HG02840 (cell line): ENCODE results near the gene CORIN.
"Not testable (repeated sequence)": the region's sequence is repeated elsewhere in the genome, so short reads cannot be mapped to it uniquely, and the experiment has no call there.

Source experiments
- ATAC-seq: cut with Tn5 transposase; IDR thresholded peaks from one replicate; pipeline ENCODE4 v1.9.1; 2021; ENCODE audit warnings: mild to moderate bottlenecking, moderate library complexity, moderate number of reproducible peaks; ENCODE audit not compliant: unreplicated experiment, low FRiP score

Gene CORIN

DNA sequence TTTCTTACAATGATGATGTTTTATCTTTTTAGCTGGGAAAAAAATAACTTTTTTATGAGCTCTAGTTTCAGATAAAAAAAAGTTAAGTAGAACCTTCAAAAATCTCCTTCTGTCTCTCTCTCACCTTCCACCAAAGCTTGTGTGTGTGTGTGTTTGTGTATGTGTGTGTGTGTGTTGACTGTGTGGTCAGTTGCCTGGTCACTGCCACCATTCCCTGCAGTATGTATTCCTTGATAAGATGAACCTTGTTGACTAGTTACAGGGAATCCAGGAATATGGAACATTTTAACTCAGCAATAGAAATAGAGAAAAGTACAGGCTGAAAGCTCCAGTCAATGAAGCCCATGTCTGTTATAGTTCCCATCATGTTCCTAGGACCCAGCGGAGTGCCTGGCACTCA lies 143.5 kb downstream of the CORIN start:
- ATAC-seq: no peak

DNA sequence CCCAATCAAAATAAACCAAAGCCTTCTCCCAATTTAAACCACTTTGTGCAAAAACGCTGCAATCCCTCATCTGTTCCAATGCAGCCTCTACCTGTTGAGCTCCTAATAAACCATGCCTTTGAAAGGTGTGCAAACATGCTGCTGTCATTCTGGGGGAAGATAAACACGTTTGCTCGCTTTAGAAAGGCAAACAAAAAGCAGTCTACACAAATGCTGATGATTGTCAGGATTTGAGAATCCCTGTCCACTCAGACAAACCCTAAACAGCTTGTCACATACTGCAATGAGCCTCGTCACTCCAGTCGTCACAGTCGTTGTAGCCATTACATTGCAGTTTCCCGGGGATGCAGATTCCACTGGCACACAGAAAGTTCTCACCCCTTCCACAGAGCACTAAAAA lies 145.2 kb downstream of the CORIN start:
- no peak for ATAC-seq

DNA sequence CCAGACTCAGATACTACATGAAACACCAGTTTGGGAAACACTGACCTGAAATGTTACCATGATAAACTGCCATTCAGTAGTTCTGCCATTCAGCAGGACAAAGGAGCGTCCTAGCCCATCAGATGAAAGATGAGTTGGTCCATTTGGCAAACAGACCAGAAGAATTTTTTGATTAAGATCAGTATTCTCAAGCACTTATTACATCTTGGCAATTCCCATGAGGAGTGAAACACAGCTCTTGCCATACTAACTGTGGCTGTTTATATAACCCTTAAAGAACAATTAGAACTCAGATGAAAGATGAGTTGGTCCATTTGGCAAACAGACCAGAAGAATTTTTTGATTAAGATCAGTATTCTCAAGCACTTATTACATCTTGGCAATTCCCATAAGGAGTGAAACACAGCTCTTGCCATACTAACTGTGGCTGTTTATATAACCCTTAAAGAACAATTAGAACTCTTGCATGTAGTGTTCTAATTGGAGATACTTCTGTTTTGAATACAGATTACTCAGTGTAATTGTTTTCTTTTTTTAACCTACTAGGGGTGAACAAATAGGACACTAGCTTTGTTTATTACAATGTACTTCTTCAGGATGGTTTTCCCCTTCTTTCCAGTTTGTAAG lies 146.0 kb downstream of the CORIN start:
- ATAC-seq: not testable (repeated sequence)

DNA sequence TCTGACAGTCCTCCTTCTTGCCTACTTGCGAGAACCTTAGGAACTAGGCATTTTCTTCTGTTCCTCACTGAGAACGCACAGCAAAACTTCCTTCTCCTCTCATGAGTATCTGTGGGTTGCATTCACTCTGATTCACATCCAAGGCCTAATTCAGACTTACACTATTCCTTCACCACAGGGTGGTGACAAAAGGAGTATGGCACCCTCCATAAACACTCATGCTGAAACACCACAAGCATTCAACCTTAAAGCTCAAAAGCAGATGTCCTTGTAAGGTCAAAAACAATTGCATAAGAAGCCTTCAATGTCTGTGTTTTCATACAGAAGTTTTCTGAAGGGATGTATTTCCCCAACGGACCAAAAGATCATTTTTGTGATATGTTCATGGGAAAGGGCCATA lies 147.3 kb downstream of the CORIN start:
- ATAC-seq: no peak

DNA sequence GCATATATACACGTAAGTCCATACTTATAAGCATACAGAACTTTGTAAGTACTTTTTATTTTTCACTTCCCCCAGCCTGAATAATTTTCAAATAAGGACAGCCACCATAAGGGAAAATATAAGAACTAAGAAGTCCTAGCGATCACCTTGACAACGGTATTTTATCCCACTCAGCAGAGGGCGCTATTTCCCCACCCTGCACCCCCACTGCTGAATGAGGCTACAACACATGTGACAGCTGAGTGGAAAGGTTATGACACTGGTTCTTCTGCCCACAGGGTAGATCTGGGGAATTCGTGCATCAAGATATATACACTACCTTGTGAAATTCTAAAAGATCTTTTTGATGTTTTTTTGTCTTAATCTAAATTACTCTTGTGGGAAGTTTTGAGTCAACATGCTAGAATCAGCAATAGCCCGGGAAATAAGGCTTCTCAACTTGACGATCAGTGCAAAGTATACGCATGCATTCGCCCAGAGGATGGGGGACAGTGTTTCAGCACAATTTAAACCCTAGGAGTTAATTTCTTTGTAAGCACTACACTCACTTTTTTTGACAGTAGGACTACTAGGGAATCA lies 151.5 kb downstream of the CORIN start:
- ATAC-seq: no peak

DNA sequence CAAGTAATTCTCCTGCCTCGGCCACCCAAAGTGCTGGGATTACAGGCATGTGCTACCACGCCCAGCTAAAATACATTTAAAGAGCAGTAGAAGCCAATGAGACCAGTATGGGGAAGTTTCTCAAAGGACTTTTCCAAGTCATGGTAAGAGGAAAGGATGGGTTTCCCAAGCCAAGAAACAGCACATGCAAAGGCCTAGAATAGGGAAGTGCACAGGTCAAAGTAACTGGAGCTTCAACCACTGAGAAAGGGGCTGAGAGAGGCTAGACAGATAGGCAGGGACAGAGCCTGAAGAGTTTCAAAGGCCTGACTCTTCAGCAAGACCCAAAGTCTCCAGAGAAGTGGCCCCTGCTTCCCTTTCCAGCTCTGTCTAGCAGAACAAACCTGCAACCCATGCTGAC lies 162.1 kb downstream of the CORIN start:
- no peak for ATAC-seq

DNA sequence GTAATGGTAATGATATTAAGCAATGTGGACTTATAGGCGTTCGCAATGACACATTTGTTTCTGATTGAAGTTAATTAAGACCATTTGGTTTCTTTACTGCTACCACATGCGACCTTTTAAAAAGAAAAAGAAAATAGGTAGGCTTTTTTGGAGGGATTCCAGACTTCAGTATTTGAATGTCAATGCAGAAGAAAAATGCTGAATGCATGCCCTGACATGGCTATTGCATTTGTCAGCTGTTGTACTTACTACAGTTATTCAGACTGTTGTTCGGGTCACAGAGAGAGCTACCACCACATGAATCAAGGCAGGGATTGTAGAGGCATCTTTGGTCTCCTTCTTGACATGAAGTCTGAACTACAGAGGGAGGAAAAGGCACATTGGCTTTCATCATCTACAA lies 163.7 kb downstream of the CORIN start:
- no peak for ATAC-seq

DNA sequence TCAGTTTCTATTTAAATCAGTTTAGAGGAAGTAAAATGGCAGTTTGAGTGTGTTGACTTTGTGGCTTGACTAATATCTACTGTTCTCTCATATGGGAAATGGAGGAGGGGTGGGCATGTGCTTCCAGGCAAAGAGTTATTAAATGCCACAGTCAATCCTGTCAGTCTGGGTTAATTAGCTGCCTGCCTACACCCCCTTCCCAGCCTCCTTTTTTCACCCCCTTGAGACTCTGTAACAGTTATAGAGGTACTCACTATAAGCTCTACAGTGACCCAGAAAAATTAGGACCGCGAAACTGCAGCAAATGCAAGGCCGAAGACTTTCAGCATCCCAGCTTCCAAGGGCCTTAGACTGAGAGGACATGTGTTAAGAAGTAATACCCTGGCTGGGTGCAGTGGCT lies 165.2 kb downstream of the CORIN start:
- ATAC-seq: no peak

DNA sequence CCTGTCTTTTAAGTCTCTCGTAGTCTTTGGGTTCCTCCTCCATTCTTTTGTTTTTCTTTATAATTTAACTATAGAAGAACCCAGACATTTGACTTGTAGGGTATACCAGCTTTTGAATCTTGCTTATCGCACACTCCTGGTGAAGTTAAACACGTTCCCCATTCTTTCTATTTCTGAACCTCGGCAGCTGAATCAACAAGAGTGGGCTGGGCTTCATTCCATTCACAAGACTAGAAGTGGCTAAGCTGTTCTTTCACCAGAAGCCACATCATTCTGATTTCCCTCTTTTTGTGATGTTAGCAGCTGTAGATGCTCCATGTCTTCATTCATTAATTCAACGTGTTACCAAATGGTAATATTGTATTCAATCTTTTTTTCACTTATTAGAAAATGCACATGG lies 167.9 kb downstream of the CORIN start:
- ATAC-seq: no peak

DNA sequence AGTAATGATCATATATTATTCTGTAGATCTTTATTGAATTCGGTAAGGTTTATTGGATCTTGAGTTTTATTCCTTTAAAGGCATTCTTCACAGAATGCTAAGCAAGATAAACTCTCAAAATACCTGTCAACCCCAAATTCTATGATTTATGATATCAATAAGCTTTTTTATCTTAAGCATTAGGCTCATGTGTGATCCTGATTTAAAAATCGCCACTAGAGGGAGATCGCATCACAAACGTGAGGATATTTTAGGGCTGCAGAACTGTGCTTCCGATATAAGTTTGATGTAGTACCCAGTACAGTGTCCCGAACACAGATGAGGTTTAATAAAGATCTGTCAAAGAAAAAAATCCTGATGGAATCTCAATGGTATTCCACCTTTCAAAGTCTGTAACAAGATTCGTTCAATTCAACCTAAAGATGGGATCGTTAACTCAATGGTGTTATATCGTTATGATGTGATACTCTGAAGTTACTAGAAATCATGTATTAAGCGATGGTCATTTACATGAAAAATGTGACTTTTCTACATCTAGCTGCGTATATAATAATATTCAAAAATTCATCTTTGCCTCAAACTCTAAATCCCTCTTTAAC lies 169.0 kb downstream of the CORIN start:
- ATAC-seq: no peak

DNA sequence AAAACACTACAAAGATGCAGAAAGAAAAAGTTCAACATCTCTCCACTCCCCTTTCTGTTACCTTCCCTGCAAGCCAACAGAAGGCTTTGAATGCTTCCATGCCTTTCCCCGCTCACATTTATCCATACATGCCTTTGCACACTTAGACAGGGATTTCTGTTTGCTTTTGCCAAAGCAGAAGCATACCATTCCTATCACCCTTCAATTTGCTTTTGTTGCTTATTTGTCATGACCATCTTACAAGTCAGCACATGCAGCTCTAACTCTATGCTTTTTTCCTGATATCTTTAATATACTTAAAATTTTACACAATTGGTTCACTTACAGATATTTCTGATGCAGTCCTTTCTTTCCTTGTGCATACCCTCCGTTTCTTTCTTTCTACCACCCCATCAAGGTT lies 169.6 kb downstream of the CORIN start:
- no peak for ATAC-seq

DNA sequence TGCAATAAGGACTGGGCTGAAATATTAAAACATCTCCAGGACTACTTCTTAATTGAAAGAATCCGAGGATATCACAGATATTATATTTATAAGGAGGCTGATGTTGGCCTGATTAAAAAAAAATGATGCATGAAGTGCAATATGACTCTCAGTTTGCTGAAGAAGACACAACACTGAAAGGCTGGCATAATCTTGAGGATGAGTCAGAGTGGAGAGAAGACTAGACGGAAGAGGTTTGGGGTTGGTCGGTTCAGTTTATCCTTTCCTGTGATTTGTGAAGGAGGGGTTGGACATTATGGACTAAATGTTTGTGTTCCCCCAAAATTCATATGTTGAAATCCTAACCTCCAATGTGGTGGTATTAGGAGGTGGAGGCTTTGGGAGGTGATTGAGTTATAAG lies 170.3 kb downstream of the CORIN start:
- no peak for ATAC-seq

DNA sequence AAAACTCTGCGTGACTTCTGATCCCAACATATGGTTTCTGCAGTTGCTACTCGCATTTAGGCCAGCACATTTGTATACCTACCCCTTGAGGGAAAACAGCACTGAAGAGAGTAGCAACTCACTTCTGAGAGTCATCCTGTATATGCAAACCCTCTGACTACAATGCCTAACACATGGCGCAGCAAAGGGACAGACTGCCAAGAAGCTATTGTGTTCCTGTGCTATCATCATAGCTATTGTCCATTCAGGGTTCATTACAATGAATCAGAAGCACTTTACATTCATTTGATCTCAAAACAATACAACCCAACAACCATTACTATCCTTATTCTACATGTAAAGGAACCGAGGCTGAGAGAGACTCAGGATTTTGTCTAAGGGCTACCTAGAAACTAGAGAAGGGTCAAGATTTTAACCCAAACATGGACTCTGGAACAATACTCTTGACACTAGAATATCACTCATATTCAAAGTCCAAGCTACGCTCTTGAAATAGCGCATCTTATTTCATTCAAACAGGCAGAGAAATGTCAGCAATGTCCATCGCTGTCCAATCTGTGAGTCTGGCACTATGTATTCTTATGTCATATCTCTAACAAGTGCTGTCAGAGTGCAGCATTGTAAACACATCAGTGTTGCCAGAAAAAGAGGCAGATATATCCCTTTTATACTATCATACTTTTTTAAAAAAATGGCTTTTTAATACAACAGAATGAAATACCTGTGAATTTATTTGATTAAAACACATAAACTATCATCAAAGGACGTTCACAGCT lies 173.6 kb downstream of the CORIN start:
- ATAC-seq: no peak

DNA sequence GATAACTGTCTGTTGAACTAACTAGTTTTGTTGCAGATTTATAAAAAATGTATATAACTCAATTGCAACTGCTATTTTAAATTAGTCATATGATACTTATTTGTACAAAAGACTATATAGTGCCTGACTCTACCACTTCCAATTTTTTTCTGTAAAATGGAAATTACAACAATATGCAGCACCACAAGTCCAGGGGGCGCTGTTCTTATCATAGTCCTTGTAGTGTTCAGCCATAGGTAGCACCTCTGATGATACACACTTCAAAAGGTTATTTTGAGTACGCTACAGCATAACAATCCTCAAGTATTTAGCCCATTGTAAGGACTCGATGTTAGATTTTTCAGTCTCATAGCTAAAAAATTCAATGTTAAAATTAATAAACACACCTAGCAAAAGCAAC lies 174.9 kb downstream of the CORIN start:
- ATAC-seq: no peak

DNA sequence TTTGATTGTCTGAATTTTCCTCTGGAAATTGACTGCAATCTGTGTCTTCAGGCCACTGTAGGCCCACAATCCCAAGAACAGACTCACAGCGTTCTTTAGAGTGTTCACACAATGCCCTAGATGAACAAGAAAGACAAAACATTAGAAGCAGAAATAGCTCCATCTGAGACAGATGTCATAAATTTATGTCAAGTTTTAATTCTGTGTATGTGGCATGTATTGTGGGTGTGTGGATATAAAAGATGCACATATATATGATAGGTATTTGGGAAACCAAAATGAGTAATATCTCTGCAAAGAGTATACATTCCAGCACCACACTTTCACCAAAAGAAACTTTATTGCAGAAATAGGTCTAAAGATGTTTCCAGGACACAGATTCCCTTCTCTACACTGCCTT lies 176.1 kb downstream of the CORIN start:
- ATAC-seq: no peak

DNA sequence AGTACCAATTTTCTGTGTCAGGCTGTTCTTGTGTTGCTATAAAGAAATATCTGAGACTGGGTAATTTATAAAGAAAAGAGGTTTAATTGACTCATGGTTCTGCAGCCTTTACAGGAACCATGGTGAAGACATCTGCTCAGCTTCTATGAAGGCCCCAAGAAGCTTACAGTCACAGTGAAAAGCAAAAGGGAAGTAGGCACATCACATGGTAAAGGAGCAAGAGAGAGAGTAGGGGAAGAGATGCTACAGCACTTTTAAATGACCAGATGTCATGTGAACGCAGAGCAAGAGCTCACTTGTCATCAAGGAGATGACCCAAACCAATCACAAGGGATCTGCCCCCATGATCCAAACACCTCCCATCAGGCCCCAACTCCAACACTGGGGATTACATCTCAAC lies 178.5 kb downstream of the CORIN start:
- no peak for ATAC-seq

DNA sequence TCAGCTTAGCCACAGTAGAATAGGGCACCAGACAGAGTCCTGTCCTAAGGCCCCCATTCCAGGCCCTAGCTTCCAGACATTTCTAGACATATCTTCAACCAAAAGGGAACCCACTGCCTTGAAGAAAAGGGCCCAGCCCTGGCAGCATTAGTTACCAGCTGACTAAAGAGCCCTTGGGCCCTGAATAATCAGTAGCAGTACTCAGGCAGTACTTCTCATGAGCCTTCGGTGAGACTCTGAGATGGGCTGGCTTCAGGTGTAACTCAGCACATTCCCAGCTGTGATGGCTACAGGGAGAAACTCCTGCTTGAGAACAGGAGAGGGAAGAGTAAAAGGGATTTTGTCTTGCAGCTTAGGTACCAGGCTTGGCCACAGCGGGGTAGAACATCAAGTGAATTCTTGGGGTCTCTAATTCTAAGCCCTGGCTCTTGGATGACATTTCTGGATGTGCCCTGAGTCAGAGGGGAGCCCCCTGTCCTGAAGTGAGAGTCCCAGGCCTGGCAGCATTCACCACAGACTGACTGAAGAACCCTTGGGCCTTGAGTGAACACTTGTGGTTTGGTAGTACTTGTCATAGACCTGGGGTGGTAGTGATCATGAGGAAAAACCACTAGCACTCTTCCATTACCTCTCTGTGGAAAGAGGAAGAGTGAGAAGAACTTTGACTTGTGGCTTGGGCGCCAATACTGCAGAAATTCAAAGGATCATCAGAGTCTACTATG lies 182.7 kb downstream of the CORIN start:
- no peak for ATAC-seq

DNA sequence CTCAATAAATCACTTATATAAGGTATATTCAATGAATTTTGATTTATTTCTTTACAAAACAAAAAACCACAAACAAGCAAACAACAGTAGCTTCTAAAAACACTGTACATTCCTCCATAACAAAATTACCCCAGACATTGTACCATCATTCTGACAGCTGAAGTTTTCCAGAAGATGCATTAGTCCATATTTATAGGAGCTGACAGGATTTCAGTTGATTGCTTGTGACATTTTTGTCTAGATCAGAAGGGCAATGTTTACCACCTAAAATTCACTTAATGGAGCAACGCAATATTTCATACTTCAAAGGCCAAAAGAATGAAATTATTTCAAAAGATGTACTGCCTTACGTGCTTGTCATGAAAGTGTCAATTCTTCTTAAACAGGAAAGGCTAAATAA lies 185.8 kb downstream of the CORIN start:
- ATAC-seq: no peak

DNA sequence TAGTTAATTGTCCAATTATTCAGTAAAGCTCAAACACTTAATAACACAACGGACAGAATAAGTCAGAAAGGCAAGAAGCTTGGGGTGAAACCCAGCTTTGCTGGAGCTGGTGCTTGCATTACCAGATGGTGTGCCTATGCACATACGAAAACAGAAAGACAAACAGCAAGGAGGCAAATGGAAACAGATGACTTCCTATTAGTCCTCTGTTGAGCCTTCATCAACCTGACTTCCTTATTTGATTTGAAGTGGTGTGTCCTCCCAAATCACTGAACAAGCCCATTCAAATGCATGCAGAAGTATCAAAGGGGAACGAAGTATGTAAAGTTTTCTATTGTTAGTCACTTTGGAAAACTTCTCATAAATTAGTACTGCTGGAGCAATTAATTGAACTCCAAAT lies 186.6 kb downstream of the CORIN start:
- ATAC-seq: no peak

DNA sequence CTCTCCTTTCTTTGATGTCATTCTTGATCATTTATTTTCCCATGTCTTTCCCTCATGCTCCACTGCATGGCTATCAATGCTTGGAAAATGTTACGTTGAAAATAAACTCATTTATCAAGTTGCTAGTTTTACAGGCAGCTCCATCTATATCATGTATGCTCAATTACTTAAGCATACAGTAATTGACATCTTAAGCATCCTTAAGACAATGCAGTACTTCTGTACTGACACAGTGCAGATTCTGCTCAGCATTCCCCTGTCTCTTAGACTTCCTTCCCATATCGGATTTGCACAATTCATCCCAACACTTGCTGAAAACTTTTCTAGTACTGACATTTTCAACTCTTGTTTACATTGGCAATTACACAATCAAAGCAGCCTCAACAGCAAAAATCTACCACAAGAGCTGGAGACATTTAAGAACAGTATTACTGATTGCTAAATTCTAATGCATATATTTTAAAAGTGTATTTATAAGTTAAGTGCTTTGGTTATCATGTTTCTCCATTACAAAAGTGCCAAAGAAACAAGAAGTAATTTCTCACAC lies 187.2 kb downstream of the CORIN start:
- no peak for ATAC-seq

DNA sequence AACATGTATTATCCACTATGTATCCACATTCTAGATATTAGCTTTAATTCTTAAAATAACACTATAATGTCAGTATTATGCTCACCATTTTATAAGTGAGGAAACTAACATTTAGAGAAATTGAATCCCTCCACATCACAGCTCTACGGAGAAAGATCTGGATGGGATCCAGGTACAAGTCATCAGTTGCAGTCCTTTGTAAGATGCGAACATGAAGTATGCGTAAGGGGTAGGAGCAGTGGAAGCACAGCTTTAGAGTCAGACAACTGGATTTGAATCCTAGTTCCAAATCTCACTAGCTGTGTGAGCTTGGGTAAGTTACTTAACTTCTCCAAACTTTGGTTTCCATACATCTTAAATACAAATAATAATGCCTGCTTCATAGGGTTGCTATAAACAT lies 190.3 kb downstream of the CORIN start:
- ATAC-seq: no peak
